MM.1S (cell line): Measurements from ENCODE around the gene CAMLG.

Experiments used
- EZH2 ChIP-seq: fragments of 300-600 bp; sonication (generic); optimal IDR thresholded peaks from 2 replicates; pipeline ENCODE3; 2017; ENCODE audit warnings: low read depth, mild to moderate bottlenecking, antibody characterized with exemption, low read length, mixed read lengths
- EZH2phosphoT487 ChIP-seq: fragments of 300-600 bp; sonication (generic); IDR thresholded peaks from 2 replicates; pipeline ENCODE4 v1.6.1; 2018; ENCODE audit warnings: antibody characterized with exemption, low read length
- TF ChIP-seq, protein P1 (sequence below): fragments of 300-600 bp; sonication (generic); IDR thresholded peaks from 2 replicates; pipeline ENCODE4 v1.5.1; 2016; ENCODE audit warnings: antibody characterized with exemption, low read length, mixed read lengths

DNA sequence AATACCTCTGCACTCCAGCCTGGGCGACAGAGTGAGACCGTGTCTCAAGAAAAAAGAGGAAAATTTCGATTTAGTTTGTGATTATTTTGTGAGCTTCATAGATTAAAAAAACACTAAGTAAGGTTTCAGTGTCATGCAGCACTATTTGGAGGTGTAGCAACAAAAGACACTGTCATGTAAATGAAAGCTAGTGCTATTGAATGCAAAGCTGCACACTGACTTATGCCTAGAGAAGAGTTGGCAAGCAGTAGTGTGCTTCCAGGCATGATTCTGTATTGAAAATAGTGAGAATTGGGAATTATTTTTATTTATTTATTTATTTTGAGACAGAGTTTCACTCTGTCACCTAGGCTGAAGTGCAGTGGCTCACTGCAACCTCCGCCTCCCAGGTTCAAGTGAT lies 54.8 kb downstream of the CAMLG start:
- TF ChIP-seq, protein P1, sequence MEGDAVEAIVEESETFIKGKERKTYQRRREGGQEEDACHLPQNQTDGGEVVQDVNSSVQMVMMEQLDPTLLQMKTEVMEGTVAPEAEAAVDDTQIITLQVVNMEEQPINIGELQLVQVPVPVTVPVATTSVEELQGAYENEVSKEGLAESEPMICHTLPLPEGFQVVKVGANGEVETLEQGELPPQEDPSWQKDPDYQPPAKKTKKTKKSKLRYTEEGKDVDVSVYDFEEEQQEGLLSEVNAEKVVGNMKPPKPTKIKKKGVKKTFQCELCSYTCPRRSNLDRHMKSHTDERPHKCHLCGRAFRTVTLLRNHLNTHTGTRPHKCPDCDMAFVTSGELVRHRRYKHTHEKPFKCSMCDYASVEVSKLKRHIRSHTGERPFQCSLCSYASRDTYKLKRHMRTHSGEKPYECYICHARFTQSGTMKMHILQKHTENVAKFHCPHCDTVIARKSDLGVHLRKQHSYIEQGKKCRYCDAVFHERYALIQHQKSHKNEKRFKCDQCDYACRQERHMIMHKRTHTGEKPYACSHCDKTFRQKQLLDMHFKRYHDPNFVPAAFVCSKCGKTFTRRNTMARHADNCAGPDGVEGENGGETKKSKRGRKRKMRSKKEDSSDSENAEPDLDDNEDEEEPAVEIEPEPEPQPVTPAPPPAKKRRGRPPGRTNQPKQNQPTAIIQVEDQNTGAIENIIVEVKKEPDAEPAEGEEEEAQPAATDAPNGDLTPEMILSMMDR, result no peak
- no peak for TF ChIP-seq EZH2
- TF ChIP-seq EZH2phosphoT487, result no peak
